GM18909 (cell line): ENCODE data around the gene APP.
"Not testable (repeated sequence)": the region's sequence is repeated elsewhere in the genome, so short reads cannot be mapped to it uniquely, and the experiment has no call there.

ENCODE experiments used
- ATAC-seq: cut with Tn5 transposase; IDR thresholded peaks from one replicate; pipeline ENCODE4 v1.9.1; 2021; ENCODE audit warnings: mild to moderate bottlenecking; ENCODE audit not compliant: unreplicated experiment, poor library complexity

The APP gene

DNA sequence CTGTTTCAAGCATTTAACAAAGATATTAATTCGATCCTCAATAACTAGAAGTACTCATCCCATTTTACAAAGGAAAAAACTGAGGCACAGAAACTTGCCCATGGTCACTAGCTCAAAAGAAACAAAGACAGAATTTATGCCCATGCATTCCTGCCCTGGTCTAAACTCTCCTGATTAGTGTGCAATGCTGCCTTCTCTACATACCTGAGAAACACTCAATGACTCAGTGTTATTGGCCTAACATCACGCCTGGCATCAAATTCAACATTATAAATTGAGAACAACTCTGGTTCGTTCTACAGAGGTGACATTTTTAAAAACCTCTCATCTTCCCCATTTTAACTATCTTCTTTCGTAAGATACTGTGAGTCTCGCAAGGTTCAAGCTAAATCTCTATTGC is 5.2 kb downstream of the APP start:
- ATAC-seq: no peak

DNA sequence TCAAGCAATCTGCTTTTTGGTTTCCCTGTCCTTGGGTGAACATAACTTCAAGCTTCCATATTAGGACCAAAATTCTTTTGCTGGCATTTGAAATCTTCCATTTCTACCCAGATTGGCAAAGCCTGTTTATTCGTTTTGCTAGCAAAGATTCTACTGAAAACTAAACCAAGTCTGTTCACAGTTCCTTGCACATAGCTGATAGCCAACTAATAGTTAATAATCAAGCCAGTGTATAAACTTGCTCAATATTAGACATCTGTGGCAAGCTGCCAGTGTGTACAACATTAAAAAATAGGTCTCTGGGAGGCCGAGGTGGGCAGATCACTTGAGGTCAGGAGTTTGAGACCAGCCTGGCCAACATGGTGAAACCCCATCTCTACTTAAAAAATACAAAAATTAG is 6.3 kb downstream of the APP start:
- no peak for ATAC-seq

DNA sequence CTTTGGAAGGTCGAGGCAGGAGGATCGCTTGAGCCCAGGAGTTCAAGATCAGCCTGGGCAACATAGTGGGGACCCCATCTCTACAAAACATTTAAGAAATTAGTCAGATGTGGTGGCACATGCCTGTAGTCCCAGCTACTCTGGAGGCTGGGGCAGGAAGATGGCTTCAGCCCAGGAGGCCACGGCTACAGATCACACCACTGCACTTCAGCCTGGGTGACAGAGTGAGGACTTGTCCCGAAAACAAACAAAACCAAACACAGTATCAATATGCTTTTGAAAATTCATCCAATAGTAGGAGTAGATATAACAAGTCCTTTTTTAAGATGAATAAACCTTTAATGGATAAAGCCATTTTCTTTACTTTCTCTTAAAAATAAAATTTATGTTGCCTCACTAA is 8.5 kb downstream of the APP start:
- no peak for ATAC-seq

DNA sequence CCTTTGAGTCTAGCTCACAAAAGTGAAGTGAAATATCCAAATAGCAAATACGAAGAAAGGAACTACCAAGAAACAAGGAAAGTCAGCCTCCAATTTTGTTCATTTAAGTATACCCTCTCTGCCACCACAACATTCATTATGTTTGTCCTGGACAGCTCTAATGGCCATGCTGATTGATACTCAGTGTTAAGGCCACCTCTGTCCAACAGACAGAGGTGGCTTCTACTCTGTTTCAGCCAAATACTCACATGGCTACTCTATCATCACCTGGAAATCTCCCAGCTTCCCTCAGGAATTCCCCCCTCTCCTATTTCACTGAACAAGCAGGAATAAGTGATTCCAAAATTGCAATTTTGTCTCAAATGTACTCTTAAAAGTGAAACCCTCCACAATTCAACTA is 10.7 kb downstream of the APP start:
- no peak for ATAC-seq

DNA sequence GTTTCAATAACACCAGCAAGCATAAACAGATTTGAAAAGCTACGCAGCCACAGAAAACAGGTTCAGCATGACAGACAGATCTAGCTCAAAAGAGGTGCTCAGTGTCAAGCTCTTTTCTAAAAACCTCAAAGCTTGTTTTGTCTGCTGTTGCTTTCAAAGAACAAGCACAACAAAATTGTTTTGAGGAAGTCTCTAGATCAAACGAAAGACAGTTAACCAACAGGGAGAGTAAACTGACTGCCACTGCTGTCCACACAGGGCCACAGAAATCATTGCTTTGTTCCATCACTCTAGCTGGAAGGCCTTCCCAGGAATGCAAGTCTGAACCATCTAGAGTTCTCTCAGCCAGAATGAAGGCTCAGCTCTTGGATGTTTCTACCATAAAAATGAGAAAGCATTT is 12.8 kb downstream of the APP start:
- no peak for ATAC-seq

DNA sequence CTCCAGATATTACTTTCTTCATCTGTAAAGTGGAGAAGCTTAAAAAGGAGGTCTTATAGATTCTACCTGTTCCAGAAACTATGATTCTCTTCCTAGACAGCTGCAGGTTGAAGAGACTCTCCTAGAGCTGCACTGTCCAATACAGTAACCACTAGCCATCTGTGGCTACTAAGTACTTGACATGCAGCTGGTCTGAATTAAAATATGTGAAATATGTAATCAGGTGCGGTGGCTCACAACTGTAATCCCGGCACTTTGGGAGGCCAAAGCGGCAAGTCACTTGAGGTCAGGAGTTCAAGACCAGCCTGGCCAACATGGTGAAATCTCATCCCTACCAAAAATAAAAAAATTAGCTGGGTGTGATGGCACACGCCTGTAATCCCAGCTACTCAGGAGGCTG is 15.8 kb downstream of the APP start:
- ATAC-seq: no peak

DNA sequence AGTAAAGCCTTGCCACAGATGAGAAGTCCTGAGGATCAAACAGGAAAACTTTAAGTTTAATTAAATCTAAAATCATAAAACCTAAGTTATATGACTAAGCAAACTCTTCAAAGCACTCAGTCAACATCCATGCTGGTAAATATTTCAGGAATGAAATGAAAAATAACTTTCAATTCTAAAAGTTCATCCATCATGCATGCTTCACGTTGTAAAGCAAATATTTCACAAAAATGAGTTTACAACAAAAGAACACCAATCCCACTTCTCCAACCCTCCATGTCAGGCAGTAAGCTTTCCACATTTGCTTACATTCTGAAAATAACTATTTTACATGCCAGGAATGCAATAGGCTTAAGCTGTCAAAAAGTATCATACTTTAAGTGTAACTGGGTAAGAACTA is 16.8 kb downstream of the APP start:
- ATAC-seq: no peak

DNA sequence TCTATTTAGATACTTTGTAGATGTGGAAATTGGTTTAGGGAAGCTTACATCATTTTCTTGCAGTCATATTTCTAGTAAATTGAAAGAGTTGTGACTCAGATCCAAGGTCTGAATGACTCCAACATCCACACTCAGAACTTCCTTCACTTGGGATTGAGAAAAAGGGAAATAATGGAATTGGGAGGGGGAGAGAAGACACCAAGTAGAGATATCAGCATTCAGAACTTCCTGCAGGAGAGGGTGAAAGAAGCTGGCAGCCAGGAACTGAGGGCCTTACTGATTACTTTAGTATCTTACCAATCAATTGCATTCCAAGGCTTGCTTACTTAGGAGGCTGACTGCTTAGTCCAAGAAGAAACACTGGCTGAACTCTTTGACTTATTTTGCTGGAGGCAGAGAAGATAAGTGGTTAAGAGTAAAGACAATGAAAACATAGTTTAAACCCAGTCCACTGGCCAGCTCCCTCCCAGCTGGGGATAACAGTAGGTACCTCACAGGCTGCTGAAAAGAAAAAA is 21.7 kb downstream of the APP start:
- no peak for ATAC-seq

DNA sequence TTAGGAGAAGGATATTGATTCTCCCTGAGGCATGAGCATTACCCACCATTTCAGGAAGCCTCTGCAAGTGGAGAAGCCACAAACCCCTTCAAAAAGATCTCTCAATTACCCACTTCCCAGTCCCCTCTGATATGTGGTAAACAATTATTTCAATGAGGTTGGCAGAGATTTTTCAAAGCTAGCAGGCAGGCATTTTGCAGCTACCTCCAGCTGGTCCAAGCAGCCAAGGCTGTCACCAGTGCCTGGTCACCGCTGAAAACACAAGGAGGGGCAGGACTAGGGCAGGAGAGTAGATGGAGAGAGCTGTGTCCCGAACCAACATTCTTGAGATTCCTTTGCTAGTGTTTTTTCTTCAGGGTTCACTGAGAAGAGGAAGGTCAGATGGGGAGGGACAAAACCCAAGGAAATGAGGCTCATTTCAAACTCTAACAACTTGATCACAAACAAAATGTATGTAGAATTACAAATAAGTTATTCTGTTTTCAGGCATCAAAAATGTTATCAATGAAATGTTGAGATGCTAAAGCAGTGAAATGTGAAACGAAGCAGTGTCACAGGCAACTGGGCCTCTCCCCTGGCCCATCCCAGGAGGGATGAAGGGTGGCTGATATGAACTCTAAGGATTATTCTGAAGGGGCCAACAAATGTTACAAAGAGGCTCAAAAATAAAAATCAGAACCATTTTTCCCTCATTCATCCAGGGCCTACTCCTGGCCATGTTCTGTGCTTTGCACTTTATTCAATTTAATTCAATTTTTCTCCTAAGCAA is 22.3 kb downstream of the APP start:
- no peak for ATAC-seq

DNA sequence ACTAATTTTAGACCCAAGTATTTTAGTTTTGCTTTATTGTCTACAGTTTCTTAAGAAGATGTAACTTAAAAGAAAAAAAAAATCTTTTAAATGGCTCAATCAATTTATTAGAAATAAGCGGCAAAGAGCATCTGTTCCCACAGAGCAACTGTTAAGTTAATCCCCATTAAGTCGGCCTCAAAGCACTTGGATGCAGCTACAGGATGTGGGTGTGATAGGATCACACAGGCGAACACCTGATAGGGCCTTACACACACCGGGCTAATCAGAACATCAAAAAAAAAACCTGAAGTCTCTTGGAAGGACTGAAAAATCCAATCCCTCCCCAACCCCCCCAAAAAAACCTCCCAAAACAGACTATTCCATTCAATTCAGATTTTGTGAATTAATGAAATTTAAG is 23.0 kb downstream of the APP start:
- no peak for ATAC-seq

DNA sequence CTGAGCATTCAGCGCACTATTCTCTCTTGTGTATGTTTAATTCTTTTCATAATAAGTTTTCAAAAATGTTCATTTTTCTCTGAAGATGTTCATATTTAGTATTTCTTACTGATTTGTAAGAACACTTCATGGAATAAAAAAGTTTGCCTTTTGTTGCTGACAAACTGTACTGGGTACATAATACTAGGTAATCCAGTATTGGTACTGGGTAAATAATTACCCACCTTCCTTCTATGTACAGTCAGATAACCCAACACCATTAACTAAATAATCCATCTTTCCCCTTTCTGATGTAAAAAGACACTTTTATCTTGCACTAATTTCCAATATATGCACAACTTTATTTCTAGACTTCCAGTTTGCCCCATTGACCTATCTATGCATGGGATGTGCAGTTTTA is 23.9 kb downstream of the APP start:
- ATAC-seq: no peak

DNA sequence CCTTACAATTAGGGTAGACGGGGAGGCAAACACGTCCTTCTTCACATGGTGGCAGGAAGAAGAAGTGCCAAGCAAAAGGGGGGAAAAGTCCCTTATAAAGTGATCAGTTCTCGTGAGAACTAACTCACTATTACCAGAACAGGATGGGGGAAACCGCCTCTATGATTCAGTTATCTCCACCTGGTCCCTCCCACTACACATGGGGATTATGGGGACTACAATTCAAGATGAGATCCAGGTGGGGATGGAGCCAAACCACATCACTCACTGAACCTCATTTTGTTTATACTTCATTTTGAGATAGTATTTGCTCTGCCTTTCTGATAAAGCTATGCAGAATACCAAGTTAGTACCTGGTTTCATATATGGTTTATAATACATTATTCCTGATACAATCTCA is 26.5 kb downstream of the APP start:
- no peak for ATAC-seq

DNA sequence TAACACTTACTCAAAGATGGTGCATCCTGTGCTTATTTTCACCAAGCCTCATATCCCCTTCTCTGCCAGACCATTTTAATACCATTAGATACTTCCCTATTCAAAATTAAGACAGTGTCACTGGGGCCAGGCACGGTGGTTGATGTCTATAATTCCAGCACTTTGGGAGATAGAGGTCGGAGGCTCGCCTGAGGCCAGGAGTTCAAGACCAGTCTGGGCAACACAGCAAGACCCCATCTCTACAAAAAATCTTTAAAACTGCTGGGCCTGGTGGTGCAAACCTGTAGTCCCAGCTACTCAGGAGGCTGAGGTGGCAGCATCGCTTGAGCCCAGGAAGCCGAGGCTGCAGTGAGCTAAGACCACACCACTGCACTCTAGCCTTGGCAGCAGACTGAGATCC is 28.2 kb downstream of the APP start:
- ATAC-seq: no peak

DNA sequence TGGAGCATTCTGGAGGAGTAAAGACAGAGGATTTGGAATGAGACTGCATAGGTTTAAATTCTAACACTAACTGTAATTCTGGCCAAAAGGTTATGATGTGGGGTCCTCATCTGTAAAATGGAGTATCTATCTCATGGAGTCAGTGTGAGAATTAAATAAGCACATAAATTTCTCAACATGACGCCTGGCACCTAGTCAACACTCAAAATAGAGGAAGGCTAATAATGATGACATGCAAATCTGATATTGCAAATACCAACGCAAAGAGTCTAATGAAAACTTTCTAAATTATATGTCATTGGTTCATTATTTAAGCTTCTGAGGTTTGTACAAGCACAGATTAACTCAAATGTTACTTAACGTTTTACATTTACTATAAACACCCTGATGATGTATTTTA is 29.6 kb downstream of the APP start:
- ATAC-seq: no peak

DNA sequence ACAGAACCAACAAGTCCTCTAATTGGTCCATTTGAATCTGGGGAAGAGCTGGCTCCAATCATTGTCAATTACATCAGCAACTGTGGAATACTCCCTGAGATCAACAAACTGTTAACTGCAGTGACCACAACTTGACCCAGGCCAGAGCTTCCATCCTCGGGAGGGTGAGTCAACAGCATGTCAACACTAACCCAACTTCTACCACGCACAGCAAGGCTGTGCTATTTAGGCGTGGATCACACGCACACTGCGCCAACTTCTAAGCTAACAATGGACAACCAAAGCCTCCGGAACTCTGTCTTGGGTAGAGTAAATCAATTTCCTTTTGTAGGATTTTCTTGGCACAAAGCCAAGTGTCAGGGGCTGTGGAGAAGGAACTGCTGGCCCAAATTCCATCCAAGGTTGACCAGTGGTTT is 30.4 kb downstream of the APP start:
- ATAC-seq: no peak

DNA sequence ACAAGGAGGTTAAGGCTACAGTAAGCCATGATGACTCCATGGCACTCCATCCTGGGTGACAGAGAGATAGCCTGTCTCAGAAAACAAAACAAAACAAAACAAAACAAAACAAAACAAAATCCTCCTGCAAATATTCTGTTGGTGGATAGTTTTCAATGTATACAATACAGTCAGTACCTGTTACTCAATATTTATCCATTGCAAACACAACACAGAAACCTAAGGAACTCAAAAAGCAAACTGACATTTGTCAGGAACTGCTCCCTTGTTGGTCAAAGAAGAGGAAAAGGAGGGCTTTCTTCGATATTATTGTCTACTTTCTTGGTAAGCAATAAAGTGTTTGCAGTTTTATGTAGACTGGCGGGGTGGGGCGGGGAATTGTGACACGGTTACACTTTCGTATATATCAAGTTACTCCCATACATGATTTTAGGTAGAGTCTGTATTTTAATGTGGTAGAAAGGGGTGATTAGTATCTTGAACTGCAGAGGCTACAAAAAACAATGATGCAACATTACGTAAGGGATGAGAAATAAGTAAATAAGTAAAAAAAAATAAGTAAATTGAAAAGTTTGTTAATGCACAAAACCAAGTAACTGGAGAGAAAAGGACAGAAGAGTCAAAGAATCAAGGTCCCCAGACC is 31.8 kb downstream of the APP start:
- no peak for ATAC-seq

DNA sequence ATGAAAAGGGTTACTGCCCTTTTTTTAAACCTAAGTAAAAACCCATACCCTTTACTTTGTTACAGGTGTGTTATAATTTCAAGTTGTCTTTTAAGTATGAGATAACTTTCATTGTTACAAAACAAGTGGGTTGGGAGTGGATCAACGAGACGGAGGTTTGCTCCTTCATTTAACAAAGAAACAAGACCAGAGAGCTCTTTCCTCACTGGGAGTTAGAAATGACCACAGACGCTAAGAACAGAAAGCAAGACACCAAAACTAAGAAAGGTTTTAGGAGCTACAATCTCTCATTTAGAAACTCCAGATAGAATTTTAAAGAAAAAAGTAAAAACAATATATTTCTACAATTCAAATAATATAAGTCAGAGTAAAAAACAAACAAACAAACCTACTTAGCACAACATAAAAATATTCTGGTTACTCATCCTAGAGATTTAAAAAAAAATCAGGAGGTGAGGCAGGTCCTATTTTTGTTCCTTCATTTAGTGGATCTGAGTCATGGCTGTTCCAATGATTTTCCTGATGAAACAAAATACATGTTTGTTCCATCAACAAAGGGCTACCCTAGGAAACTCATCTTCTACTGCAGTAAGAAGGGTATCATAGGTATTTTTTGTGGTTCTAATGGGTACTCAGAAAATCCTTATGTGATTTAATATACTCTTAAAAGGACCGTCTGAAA is 33.0 kb downstream of the APP start:
- ATAC-seq: no peak

DNA sequence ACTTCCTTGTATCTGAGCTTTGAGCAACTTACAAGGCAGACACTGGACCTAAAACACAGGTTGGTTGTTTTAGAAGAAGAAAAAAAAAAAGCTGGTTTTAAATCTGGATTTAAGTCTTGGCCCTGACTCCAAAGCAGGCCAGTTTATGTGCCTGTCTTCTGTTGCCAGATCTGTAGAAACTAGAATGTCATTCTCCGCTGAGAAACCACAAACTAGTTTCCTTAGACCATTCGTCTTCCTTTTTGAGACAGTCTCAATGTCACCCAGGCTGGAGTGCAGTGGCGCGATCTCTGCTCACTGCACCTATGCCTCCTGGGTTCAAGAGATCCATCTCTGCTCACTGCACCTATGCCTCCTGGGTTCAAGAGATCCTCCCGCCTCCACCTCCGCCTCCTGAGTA is 33.9 kb downstream of the APP start:
- ATAC-seq: peak; percentile 94

DNA sequence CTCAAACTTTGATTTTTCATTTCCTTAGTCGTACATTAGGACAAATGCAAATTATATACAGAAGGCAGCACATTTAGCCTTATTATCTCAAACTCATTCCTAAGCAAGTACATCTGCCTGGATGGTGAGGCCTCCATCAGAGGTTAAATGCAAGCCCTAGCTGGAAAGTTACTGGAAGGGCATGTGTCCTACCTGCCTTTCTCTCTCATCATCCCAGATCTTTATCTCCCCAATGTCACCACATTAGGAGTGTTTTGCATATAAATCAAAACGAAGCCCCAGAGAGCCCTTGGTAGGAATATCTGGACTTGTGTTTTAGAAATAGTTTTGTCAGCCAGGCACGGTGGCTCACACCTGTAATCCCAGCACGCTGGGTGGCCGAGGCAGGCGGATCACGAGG is 35.0 kb downstream of the APP start:
- no peak for ATAC-seq

DNA sequence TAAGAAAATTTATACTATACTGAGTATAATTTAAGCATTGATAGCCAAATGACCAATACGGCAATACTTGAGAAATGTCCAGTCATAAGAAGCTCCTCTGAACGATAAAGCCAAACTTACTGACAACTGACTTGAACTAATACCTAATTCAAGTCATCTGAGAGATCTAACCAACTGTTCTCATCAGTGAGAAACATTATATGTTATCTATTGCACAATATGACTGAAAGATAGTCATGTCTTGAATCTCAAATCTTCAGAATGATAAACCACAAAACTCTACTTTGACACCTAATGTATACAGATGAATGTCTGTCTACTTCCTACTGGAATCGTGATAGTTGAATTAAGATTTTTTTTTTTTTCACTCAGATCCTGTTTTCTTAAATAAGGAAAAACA is 39.0 kb downstream of the APP start:
- ATAC-seq: no peak

DNA sequence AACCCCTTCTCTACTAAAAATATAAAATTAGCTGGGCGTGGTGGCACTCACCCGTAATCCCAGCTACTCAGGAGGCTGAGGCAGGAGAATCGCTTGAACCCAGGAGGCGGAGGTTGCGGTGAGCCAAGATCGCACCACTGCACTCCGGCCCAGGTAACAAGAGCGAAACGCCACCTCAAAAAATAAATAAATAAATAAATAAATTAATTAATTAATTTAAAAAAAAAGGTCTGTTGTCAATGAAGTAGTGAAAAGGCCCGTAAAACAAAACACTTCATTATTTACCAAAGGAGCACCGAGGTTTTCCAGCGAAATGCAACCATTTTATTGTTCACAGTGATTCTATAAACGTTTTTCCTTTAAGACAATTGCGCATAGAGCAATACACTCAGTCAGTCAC is 39.5 kb downstream of the APP start:
- ATAC-seq: not testable (repeated sequence)
